Measurements from ENCODE around the gene SH3RF3.

SH3RF3 gene

GRCh38 chr2:109290887-109291643, 162.1 kb downstream of the SH3RF3 start:
- peak in 1 of 2 experiments; percentile 21 for DNase-seq

GRCh38 chr2:109292386-109292785, 163.4 kb downstream of the SH3RF3 start:
- DNase-seq: no peak

GRCh38 chr2:109293663-109294062, 164.7 kb downstream of the SH3RF3 start:
- DNase-seq: no peak

- DNase-seq: no peak
Measured at GRCh38 chr2:109294523-109294922, 165.5 kb downstream of the SH3RF3 start.

GRCh38 chr2:109295070-109295780, 166.2 kb downstream of the SH3RF3 start:
- DNase-seq: no peak

GRCh38 chr2:109295781-109296117, 166.7 kb downstream of the SH3RF3 start:
- DNase-seq: no peak

GRCh38 chr2:109297566-109298490, 168.8 kb downstream of the SH3RF3 start:
- DNase-seq: no peak

- no peak for DNase-seq
Measured at GRCh38 chr2:109298851-109299250, 169.8 kb downstream of the SH3RF3 start.

- DNase-seq: no peak
Measured at GRCh38 chr2:109299536-109299935, 170.5 kb downstream of the SH3RF3 start.

GRCh38 chr2:109300582-109300981, 171.6 kb downstream of the SH3RF3 start:
- no peak for DNase-seq

- DNase-seq: no peak
Measured at GRCh38 chr2:109301746-109302145, 172.7 kb downstream of the SH3RF3 start.

- no peak for DNase-seq
Measured at GRCh38 chr2:109302319-109302718, 173.3 kb downstream of the SH3RF3 start.

GRCh38 chr2:109304242-109304641, 175.2 kb downstream of the SH3RF3 start:
- no peak for DNase-seq

- DNase-seq: no peak
Measured at GRCh38 chr2:109304731-109305470, 175.9 kb downstream of the SH3RF3 start.

- no peak for DNase-seq
Measured at GRCh38 chr2:109305490-109306167, 176.6 kb downstream of the SH3RF3 start.

- DNase-seq: no peak
Measured at GRCh38 chr2:109306190-109306589, 177.2 kb downstream of the SH3RF3 start.

GRCh38 chr2:109311771-109312170, 182.8 kb downstream of the SH3RF3 start:
- DNase-seq: no peak

GRCh38 chr2:109312902-109313301, 183.9 kb downstream of the SH3RF3 start:
- DNase-seq: no peak

GRCh38 chr2:109313343-109313742, 184.3 kb downstream of the SH3RF3 start:
- DNase-seq: no peak

- DNase-seq: no peak
Measured at GRCh38 chr2:109316091-109316490, 187.1 kb downstream of the SH3RF3 start.

- DNase-seq: no peak
Measured at GRCh38 chr2:109317471-109318095, 188.6 kb downstream of the SH3RF3 start.
